ENCODE data around the gene HDHD3. TPM values are rescaled to one million over a fixed set of nuclear protein-coding genes. Genes with fewer than 3 reads are reported as not detected.

Gene HDHD3
- polyA plus RNA-seq, 1 of the 3 experiments (the other 2 are of a cell fraction) = 17.1 TPM

DNA sequence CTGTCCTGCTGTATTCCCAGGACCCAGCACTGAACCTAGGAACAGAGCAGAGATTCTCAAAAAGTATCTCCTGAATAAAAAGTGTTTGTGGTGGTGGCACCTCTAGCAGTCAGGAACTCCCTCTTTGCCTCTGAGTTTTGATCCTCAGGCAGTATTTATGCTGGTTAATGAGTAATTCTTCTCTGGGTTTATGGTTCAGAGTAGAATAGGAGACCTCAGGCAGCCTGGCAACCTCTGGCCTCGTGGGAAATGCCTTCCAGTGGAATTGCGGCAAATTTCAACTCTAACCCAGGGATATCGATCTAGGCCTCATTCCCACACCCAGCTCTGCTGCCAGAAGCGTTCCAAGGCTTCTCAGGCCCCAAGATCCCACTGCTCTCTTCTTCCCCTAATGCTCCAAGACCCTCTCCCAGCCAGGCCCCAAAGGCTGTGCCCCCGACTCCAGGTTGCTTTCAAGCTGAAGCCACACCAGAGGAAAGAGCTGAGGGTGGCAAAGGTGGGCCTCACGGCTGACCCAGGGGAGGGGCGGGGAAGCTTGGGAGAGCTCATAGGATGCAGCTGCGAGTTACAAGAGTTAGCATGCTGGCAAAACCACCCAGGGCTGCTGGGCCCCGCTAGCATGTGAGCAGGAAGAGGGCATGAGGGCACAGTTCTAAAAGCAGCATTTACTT lies 10.9 kb upstream of the HDHD3 start:
- no peak for DNase-seq

More for the DNA sequence above, 10.9 kb upstream of the HDHD3 start:
- no peaks in the 10 kb centered on the region for H4K20me1 ChIP-seq (ENCODE audit: insufficient read depth)
- TF ChIP-seq FOXJ3 (CRISPR knock-in tag; IDR thresholded peaks at IDR 0.05) (no peak), SIN3A (IDR thresholded peaks at IDR 0.05; ENCODE audit: borderline replicate concordance, low read depth, low read length) (no peak), JUND (IDR thresholded peaks at IDR 0.05) (no peak), GABPA (IDR thresholded peaks at IDR 0.05; ENCODE audit: low read depth) (no peak), TEAD4 (IDR thresholded peaks at IDR 0.05; ENCODE audit: borderline replicate concordance, insufficient read depth) (no peak), IRF3 (IDR thresholded peaks at IDR 0.05; ENCODE audit: low read depth, low read length) (no peak), GATA2 (CRISPR knock-in tag; IDR thresholded peaks at IDR 0.05) (no peak), EP300 (IDR thresholded peaks at IDR 0.05; ENCODE audit: borderline replicate concordance in 1 of 2, low read depth in 1 of 2, low read length in 1 of 2) (no peak), NFIC (IDR thresholded peaks at IDR 0.05; ENCODE audit: borderline replicate concordance) (no peak), USF2 (IDR thresholded peaks at IDR 0.05; ENCODE audit: borderline replicate concordance, low read depth, low read length) (no peak)
- TF ChIP-seq, protein P1, sequence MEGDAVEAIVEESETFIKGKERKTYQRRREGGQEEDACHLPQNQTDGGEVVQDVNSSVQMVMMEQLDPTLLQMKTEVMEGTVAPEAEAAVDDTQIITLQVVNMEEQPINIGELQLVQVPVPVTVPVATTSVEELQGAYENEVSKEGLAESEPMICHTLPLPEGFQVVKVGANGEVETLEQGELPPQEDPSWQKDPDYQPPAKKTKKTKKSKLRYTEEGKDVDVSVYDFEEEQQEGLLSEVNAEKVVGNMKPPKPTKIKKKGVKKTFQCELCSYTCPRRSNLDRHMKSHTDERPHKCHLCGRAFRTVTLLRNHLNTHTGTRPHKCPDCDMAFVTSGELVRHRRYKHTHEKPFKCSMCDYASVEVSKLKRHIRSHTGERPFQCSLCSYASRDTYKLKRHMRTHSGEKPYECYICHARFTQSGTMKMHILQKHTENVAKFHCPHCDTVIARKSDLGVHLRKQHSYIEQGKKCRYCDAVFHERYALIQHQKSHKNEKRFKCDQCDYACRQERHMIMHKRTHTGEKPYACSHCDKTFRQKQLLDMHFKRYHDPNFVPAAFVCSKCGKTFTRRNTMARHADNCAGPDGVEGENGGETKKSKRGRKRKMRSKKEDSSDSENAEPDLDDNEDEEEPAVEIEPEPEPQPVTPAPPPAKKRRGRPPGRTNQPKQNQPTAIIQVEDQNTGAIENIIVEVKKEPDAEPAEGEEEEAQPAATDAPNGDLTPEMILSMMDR (IDR thresholded peaks at IDR 0.05) = no peak
- H3F3A ChIP-seq (replicated peaks; ENCODE audit: insufficient read depth) = no peaks in the 10 kb centered on the region
- CTCF ChIA-PET = interaction anchor here (0.7 to 1.0 kb wide), 2 partner anchors 204 to 267 kb away, joined by 3 read pairs; no protein-coding TSS in a partner anchor
- no peak overlapping the region for H2AFZ ChIP-seq (ENCODE audit: low read depth)
- no peak overlapping the region for H3K27ac ChIP-seq (ENCODE audit: low read depth in 2 of 2, low read length in 1 of 2)
- H3K9me3 ChIP-seq = no peaks in the 10 kb centered on the region
- H3K4me3 ChIP-seq (ENCODE audit: low read depth in 2 of 2, low read length in 1 of 2) = no peak overlapping the region
- 94% methylated on average over 8 of the region's 9 CpGs for WGBS (ENCODE audit: low lambda C conversion rate)
- POLR2A ChIA-PET = interaction anchor here (0.6 kb wide), 1 partner anchor 142 kb away, joined by 3 read pairs; no protein-coding TSS in a partner anchor
- H3K79me2 ChIP-seq (ENCODE audit: insufficient read depth) = no peaks in the 10 kb centered on the region
- H3K36me3 ChIP-seq (replicated peaks in 1 of 2; ENCODE audit: control insufficient read depth in 1 of 2, insufficient read depth in 2 of 2, low read length in 1 of 2) = peaks cover 4 to 18% of the 10 kb centered on the region in 2 experiments
- H3K4me1 ChIP-seq (ENCODE audit: control insufficient read depth in 1 of 2, insufficient read depth in 2 of 2, low read depth in 1 of 2, low read length in 1 of 2) = no peaks in the 10 kb centered on the region
- H3K4me2 ChIP-seq = no peak overlapping the region
- no peak overlapping the region for H3K9ac ChIP-seq
- H3K9me2 ChIP-seq = no peaks in the 10 kb centered on the region
- no peaks in the 10 kb centered on the region for H3K27me3 ChIP-seq (ENCODE audit: insufficient read depth)

Data from SK-N-SH (cell line).